HG03175 (cell line): ENCODE results near the gene TSTD1.
"Not testable (repeated sequence)": the region's sequence is repeated elsewhere in the genome, so short reads cannot be mapped to it uniquely, and the experiment has no call there.

ENCODE experiments used
- ATAC-seq: cut with Tn5 transposase; IDR thresholded peaks from one replicate; pipeline ENCODE4 v1.9.1; 2021; ENCODE audit warnings: mild to moderate bottlenecking, moderate library complexity; ENCODE audit not compliant: unreplicated experiment

TSTD1 gene

DNA sequence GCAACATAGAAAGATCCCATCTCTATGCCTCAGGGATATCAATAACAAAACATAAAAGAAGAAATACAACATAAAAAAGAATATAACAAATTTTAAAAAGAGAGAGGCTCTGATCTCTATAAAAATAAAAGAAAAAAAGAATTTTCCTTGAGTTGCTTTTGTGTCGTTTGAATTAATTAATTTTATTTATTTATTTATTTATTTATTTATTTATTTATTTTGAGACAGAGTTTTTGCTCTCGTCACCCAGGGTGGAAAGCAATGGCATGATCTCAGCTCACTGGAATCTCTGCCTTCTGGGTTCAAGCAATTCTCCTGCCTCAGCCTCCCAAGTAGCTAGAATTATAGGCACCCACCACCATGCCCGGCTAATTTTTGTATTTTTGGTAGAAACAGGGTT lies 26.3 kb downstream of the TSTD1 start:
- no peak for ATAC-seq

DNA sequence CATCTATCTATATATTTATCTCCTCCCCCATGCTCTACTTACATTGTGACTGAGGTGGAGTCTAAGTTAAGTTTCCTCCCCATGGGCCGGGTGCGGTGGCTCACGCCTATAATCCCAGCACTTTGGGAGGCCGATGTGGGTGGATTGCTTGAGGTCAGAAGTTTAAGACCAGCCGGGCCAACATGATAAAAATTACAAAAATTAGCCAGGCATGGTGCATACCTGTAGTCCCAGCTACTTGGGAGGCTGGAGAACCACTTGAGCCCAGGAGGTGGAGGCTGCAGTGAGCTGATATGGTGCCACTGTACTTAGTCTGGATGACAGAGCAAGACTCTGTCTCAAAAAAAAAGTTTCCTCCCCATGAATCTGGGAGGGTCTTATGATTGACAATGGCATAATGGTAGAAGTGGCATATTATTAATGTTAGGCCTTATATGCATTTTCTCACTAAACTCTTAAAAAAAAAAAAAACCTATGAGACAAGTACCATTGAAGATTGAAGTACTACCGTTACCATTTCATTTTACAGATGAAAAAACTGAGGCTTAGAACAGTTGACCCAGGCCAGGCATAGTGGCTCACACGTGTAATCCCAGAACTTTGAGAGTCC lies 29.1 kb downstream of the TSTD1 start:
- no peak for ATAC-seq

DNA sequence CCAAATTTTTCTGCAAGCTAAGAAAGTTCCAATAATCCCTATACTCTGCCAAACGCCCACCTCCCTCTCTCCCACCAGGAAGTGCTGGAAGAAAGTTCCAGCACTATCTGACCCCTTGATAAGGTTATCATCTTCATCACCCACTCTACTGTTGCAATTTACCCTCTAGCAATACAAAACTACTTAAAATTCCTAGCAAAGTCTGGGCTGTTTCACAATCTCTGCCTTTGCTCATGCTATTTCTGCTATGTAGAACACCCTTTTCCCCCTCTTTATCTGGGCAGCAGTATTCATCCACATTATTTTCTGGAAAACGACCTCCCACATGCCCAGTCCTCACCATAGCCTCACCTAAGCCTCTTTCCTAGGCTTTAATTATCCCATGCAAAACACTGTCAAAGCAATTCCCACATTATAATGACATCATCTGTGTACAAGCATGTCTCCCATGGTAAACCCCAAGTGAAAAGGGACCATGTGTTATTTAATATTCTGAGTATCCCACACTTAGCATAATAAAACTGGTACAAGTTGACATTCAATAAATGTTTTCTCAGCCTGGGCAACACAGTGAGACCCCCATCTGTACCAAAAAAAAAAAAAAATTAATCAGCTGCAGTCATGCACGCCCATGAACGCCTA lies 29.8 kb downstream of the TSTD1 start:
- ATAC-seq = no peak

DNA sequence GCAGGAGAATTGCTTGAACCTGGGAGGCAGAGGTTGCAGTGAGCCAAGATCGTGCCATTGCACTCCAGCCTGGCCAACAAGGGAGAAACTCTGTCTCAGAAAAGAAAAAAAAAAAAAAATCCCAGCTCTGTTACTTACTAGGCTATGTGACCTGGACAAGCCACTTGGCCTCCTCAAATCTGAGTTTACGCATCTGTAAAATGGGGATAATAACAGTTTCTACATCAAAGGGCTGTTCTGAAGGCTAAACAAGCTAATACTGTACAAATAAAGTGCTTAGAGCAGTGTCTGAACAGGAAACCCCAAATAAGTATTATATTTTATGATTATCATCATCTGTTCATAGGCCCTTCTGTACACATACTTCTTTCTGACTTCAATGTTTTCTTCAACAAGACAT lies 31.4 kb downstream of the TSTD1 start:
- no peak for ATAC-seq

DNA sequence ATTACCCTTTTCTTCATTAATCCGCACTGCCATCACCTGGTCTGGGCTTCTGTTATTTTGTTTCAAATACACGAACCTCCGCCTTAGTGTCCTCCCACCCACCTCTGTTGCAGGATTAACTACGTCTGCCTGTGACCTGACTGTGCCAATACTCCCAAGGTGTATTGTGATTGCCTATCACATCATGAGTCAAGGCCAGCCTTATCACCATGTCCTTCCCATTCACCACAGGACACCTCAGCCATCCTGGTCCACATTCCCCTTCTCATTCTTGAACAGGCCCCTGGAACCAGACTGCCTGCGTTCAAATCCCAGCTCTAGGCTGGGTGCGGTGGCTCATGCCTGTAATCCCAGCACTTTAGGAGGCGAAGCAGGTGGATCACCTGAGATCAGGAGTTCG lies 32.2 kb downstream of the TSTD1 start:
- no peak for ATAC-seq

DNA sequence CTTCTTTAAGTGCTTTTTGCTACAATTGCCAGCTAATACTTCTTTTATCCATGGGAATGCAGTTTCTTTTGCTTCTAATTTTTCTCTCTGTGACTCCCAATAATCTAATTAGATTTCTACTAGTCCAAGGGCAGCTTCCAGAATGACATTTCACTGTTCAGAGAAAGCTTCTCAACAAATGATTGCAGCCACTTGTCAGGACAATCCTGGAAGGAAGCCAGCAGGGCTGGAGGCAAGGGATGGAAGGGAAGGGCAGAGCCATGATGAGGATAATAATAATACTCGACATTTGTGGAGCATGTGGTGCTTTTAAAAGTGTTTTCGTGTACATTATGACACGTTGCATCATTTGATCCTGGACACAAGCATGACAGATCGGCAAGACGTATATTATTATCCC lies 37.2 kb downstream of the TSTD1 start:
- no peak for ATAC-seq

DNA sequence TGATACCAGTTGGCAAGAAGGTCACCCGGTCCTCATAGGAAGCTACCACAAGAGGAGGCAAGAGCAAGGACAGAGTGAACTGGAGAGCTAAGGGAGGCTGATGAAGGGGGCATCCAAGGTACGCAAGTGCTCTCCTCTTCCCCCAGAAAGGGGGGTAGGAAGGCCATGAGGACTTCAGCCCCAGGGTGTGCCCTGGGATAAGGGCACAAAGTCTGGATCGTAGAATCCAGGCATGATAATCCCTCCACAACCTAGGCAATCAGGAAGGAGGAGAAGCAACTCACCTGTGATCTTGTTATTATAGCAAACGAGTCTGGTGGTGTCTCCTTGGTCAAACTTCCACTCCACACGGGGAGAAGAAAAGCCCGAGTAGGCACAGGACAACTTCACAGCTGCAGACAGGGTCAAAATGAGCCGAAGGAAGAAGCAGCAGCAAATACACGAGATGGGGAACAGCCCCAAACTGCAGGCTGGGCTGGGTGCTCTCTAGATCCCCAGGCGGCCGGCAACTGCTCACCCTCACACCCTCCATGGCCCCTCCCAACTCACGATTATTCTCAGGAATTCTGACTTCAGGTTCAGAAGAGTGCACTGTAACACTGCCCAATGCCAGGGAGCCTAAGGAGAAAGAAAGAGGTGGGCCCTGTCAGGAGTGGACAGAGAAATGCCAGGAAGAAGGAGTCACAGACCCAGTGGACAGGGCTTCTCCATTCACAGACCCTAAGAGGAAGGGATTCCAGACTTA lies 37.9 kb downstream of the TSTD1 start:
- no peak for ATAC-seq

DNA sequence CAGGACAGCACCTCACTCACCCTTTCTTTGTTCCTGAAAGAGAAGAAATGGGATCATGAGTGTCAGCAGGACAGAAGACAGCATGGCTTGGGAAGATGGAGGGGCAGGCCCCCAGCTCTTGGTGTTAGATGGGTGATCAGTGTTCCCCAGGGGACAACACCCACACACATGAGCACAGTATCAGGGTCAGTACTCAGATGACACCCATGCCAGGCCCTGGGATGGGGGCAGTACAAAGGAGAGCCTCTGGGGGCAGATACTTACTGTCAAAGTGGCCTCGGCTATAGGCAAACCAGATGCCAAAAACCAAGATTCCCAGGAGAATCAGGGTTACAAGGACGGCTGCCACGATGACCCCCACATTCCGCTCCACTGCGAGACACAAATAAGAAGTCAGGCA lies 39.4 kb downstream of the TSTD1 start:
- no peak for ATAC-seq

DNA sequence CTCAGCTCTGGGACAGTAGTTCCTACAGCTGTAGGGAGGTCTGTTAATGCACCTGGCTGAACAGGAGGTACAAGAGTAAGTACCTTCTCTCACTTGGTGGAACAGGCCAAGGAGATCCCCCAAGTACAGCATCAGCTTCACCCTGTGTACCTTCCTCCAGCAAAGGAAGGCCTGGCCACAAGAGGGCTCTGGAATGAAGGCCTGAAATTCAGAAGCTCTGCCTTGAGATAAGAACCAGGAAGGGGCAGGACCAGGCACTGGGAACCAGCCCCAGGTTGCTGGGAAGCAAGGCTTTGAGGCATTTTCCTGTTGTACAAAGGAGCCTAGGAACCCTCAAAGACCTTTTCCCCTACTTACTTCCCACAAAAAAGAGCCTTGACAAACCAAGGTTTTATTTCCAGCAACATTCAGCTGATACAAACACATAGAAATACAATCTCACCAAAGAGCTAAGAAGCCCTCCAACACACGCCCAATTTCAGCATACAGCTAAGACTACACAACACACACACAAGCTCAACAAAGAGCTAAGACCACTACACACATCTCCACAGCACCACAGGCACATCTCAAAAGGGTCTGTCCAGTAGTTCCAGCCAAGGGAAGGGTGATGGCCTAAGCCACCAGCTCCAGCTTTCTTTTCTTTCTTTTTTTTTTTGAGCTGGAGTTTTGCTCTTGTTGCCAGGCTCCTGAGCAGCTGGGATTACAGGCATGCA lies 41.3 kb downstream of the TSTD1 start:
- no peak for ATAC-seq

DNA sequence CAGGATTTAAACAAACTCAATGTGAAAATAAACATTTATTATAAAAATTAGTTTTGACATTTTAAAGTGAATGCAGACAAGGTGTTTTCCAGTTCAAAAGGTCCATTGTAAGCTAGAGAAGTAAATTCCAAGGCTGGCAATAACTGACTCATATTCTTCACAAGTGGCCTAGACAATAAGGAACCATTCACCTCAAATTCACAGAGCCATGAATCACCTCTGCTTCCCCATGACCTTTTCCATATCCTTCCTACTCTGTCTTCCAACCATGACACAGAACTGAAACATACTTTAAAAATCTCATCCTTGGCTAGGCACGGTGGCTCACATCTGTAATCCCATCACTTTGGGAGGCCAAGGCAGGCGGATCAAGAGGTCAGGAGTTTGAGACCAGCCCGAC lies 42.6 kb downstream of the TSTD1 start:
- no peak for ATAC-seq

DNA sequence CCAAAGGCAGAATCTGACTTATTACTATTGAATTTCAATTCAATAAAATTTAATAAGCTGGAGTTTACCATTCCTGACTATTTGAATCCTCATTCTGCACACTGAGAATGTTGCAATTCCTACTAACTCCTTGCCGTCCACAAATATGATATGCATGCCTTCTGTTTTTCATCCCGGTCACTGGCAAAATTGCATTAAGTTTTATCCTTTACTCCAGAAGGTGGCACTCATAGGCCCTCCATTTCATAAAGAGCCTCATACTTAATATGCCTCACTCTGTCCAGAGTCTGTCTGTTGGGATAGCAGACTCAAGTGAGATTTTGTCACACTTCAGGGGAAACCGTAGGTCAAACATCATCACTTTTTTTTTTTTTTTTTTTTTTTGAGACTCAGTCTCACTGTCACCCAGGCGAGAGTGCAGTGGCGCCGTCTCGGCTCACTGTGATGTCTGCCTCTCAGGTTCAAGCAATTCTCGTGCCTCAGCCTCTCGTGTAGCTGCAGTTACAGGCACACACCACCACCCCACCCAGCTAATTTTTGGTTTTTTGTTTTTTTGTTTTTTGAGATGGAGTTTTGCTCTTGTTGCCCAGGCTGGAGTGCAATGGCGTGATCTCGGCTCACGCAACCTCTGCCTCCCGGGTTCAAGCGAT lies 45.1 kb downstream of the TSTD1 start:
- no peak for ATAC-seq

DNA sequence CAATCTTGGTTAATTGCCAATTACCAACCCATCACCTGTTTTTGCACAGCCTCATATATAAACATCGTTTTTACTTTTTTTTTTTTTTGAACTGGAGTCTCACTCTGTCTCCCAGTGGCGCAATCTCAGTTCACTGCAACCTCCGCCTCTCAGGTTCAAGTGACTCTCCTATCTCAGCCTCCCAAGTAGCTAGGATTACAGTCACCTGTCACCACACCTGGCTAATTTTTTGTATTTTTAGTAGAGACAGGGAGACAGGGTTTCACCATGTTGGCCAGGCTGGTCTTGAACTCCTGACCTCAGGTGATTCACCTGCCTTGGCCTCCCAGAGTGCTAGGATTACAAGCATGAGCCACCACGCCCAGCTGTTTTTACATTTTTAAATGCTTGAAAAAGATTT lies 46.7 kb downstream of the TSTD1 start:
- ATAC-seq = not testable (repeated sequence)
